Heart right ventricle (tissue), 16 donors: ENCODE measurements around the gene RAB40A. TPM values are rescaled to one million over a fixed set of nuclear protein-coding genes. Genes with fewer than 3 reads are reported as not detected.

ENCODE experiments used
- ATAC-seq, 8 donors: fragments of 200-7000 bp; cut with Tn5 transposase; one replicate each; pipeline ENCODE4 v1.9.1; 2020; ENCODE audit warnings: mild to moderate bottlenecking in 8 of 8, moderate library complexity in 8 of 8, moderate number of reproducible peaks in 1 of 8
- DNase-seq, 2 donors: peaks; one replicate each; pipeline ENCODE4 v3.0.0-alpha.2; 2020
- H3K27ac ChIP-seq, 10 donors: fragments of 200-600 bp; sonication (generic) in 2 of 10; one replicate each; pipeline versions ENCODE4 v1.5.0 to v1.8.0; 2020 to 2022; ENCODE audit warnings: mild to moderate bottlenecking in 3 of 10
- H3K27me3 ChIP-seq, 7 donors: fragments of 200-600 bp; one replicate each; pipeline ENCODE4 v1.8.0; 2021 to 2022; ENCODE audit warnings: mild to moderate bottlenecking in 2 of 7
- H3K36me3 ChIP-seq, 9 donors: fragments of 200-600 bp; sonication (generic) in 1 of 9; one replicate each; pipeline versions ENCODE4 v1.5.0 to v1.8.0; 2020 to 2022; ENCODE audit warnings: mild to moderate bottlenecking in 2 of 9
- H3K4me1 ChIP-seq, 9 donors: fragments of 200-600 bp; sonication (generic) in 1 of 9; one replicate each; pipeline versions ENCODE4 v1.5.0 to v1.8.0; 2020 to 2022; ENCODE audit warnings: mild to moderate bottlenecking in 4 of 9
- H3K4me3 ChIP-seq, 10 donors: fragments of 200-600 bp; sonication (generic) in 2 of 10; one replicate each; pipeline versions ENCODE4 v1.5.0 to v1.8.0; 2020 to 2022; ENCODE audit warnings: mild to moderate bottlenecking in 7 of 10, moderate library complexity in 2 of 10
- H3K9me3 ChIP-seq, 11 donors: fragments of 200-600 bp in 10 of 11; sonication (generic) in 2 of 11; one replicate each; pipeline versions ENCODE4 v1.5.0 to v1.8.0; 2013 to 2022; ENCODE audit warnings: mild to moderate bottlenecking in 2 of 11, control low read depth in 1 of 11, moderate library complexity in 1 of 11
- CTCF ChIP-seq, 9 donors: fragments of 200-600 bp; sonication (generic) in 2 of 9; IDR thresholded peaks; one replicate each; pipeline versions ENCODE4 v1.5.0 to v1.8.0; 2021 to 2022; ENCODE audit warnings: antibody characterized with exemption in 9 of 9, mild to moderate bottlenecking in 5 of 9, moderate library complexity in 1 of 9
- WGBS, 2 donors: extraction: QIAGEN DNeasy Blood & Tissue Kit; methylation state at CpG; one replicate each; pipeline ENCODE4 v1.1.7; 2013; ENCODE audit warnings: inconsistent platforms in 1 of 2; 5-methylcytosine and 5-hydroxymethylcytosine counted together
- intact Hi-C, 10 donors: fragments of 100-400 bp; cut with DNase I; formaldehyde crosslinking; loops; one replicate each; pipeline versions ENCODE4 v1.11.1 to v1.14.2; 2022
- polyA plus RNA-seq, 2 donors: library from polyadenylated mRNA; stranded (reverse); fragments of 200-250 nt; gene quantifications; one replicate each; pipeline ENCODE4 v1.2.3, GENCODE V29; 2013
- total RNA-seq, 10 donors: library from RNA; stranded (reverse); fragmentation: NEBNext Ultra II Directional in 3 of 10; extraction: Animal tissue kit (Norgen Biotek cat#: 25700) in 3 of 10; gene quantifications; one replicate each; pipeline versions ENCODE4 v1.2.1 to v1.2.4, GENCODE V29; 2021 to 2023
- donor health status: Arrhythmogenic right ventricular cardiomyopathy.
- donor health status: ischemic (EF 13 %, LVEDD 7.1; RV severe dilation, severe dysfunction).
- donor health status: healthy with polysubstance abuse.
- donor health status: DM: no; HTN: yes; CAD: no.
- donor health status: DM: no; HTN: no; CAD: no.
- donor health status: ischemic (EF 25% LVEDD 6.9; RV normal size, moderate dysfunction).
- donor health status: ischemic (EF 25% LVEDD 5.7; RV mildly dilated, moderate dysfunction).
- donor health status: healthy.
- donor health status: DM: yes; HTN: yes; CAD: no.
- donor health status: Ischemic cardiomyopathy.
- donor health status: ischemic (EF 35%, LVEDD 5.7; RV mildly dilated, moderate dysfunction).
- donor health status: nonischemic (EF 11% LVEDD 7.7; RV severe dilation, severe dysfunction).
- donor health status: DM: yes; HTN: yes; CAD: no.
- donor health status: PGD.
- donor health status: ischemic (EF 29% LVEDD 5.4; RV normal size, mild dysfunction).
- donor health status: nonischemic (EF 23%, LVEDD 6.1; RV moderate dilation, normal function).

RAB40A gene
- total and polyA plus RNA-seq, 12 donors: 0.04 to 0.44 (median 0.26) TPM; not detected in 4

- intact Hi-C loops: no loop called here
- Histone ChIP-seq H3K27ac (no peak overlapping the region), H3K4me1 (no peaks in the 10 kb centered on the region), H3K27me3 (peaks cover 0 to 47% (median 0%) of the 10 kb centered on the region in 7 donors), H3K4me3 (no peak overlapping the region), H3K9me3 (no peaks in the 10 kb centered on the region), H3K36me3 (no peaks in the 10 kb centered on the region)
- DNase-seq (no peak), ATAC-seq (no peak)
- no peak for TF ChIP-seq CTCF (IDR thresholded peaks at IDR 0.05)
- 94 to 98% methylated on average over 2 of the region's 2 CpGs for WGBS, 2 donors
Observed at GRCh38 chrX:103518571-103518970, 718 bp downstream of the RAB40A start.

GRCh38 chrX:103517246-103517645, 2.0 kb downstream of the RAB40A start:
- DNase-seq (no peak), ATAC-seq (no peak)
- no peak overlapping the region for H3K4me3 ChIP-seq
- no peak overlapping the region for H3K27ac ChIP-seq
- H3K36me3 ChIP-seq: no peaks in the 10 kb centered on the region
- TF ChIP-seq CTCF (IDR thresholded peaks at IDR 0.05): no peak
- H3K27me3 ChIP-seq: peaks cover 0 to 54% (median 0%) of the 10 kb centered on the region in 7 donors
- WGBS, 2 donors: 60 to 72% methylated on average over 2 of the region's 2 CpGs
- intact Hi-C loops: no loop called here
- H3K4me1 ChIP-seq: no peaks in the 10 kb centered on the region
- H3K9me3 ChIP-seq: no peaks in the 10 kb centered on the region

- intact Hi-C loops: no loop called here
- 81 to 82% methylated on average over 4 of the region's 4 CpGs for WGBS, 2 donors
- peaks cover 0 to 54% (median 0%) of the 10 kb centered on the region in 7 donors for H3K27me3 ChIP-seq
- no peaks in the 10 kb centered on the region for H3K4me1 ChIP-seq
- ATAC-seq: no peak
- H3K9me3 ChIP-seq: peaks cover 0 to 4% (median 0%) of the 10 kb centered on the region in 11 donors
- H3K27ac ChIP-seq: no peak overlapping the region
- TF ChIP-seq CTCF (IDR thresholded peaks at IDR 0.05): no peak
- no peak for DNase-seq
- no peak overlapping the region for H3K4me3 ChIP-seq
- H3K36me3 ChIP-seq: no peaks in the 10 kb centered on the region
Observed at GRCh38 chrX:103513476-103514108, 5.7 kb downstream of the RAB40A start.

- no peak for ATAC-seq
- no peak for DNase-seq
- Histone ChIP-seq H3K4me1 (no peaks in the 10 kb centered on the region), H3K27me3 (peaks cover 0 to 54% (median 0%) of the 10 kb centered on the region in 7 donors), H3K9me3 (peaks cover 0 to 4% (median 0%) of the 10 kb centered on the region in 11 donors), H3K4me3 (no peak overlapping the region), H3K36me3 (no peaks in the 10 kb centered on the region), H3K27ac (no peak overlapping the region)
- TF ChIP-seq CTCF (IDR thresholded peaks at IDR 0.05): no peak
- 75 to 78% methylated on average over 5 of the region's 5 CpGs for WGBS, 2 donors
- intact Hi-C loops: no loop called here
Observed at GRCh38 chrX:103513067-103513466, 6.2 kb downstream of the RAB40A start.
